ENCODE data around the gene FGD5. TPM values are rescaled to one million over a fixed set of nuclear protein-coding genes. Genes with fewer than 3 reads are reported as not detected.

The FGD5 gene
- total RNA-seq, 3 donors from 2014 or later (not counting 1 experiment from before 2014, with no cell fraction given): not detected

DNA sequence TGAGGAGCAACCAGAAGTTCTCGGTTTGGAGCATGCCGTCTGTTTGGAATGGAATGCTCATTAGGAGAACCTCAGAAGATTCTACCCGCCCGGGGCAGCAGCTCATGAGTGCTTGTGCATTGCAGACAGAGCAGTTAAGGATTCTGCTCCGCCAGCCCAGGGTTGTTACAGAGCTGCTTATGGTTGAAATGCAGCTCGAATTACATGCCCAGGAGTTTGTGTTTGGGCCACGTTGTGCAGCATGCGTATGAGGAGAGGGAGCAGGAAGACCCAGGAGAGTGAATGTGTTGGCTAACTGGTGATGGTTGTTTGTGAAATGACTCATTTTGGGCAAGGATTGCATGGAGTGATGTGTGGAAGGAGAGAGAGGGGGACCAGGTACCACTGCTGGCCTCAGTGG is 9.0 kb downstream of the FGD5 start:
- intact Hi-C loops (cut with micrococcal nuclease): no loop called here
- no peaks in the 10 kb centered on the region for H3K27me3 ChIP-seq (ENCODE audit: control insufficient read depth, insufficient read depth, low read length)
- no peaks in the 10 kb centered on the region for H3K9me3 ChIP-seq (ENCODE audit: control insufficient read depth, insufficient read depth, low read length)
- Mint-ChIP-seq H3K27me3 (ENCODE audit: low read depth in 2 of 2) (peaks cover 16 to 18% of the 10 kb centered on the region in 2 donors), H3K36me3 (no peaks in the 10 kb centered on the region), H3K9me3 (no peaks in the 10 kb centered on the region), H3K27ac (no peak overlapping the region), H3K4me1 (no peaks in the 10 kb centered on the region), H3K4me3 (no peak overlapping the region)
- H3K4me1 ChIP-seq (ENCODE audit: control insufficient read depth, insufficient read depth, low read length): no peaks in the 10 kb centered on the region
- no peak overlapping the region for H3K4me3 ChIP-seq (ENCODE audit: low read length)
- ATAC-seq (no peak), DNase-seq (no peak)
- WGBS (ENCODE audit: insufficient coverage): 87% methylated on average over 8 of the region's 8 CpGs
- TF ChIP-seq, protein P1, sequence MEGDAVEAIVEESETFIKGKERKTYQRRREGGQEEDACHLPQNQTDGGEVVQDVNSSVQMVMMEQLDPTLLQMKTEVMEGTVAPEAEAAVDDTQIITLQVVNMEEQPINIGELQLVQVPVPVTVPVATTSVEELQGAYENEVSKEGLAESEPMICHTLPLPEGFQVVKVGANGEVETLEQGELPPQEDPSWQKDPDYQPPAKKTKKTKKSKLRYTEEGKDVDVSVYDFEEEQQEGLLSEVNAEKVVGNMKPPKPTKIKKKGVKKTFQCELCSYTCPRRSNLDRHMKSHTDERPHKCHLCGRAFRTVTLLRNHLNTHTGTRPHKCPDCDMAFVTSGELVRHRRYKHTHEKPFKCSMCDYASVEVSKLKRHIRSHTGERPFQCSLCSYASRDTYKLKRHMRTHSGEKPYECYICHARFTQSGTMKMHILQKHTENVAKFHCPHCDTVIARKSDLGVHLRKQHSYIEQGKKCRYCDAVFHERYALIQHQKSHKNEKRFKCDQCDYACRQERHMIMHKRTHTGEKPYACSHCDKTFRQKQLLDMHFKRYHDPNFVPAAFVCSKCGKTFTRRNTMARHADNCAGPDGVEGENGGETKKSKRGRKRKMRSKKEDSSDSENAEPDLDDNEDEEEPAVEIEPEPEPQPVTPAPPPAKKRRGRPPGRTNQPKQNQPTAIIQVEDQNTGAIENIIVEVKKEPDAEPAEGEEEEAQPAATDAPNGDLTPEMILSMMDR (IDR thresholded peaks at IDR 0.05): no peak
- no peaks in the 10 kb centered on the region for H3K36me3 ChIP-seq (ENCODE audit: control insufficient read depth, insufficient read depth, low read length)
- no peak overlapping the region for H3K27ac ChIP-seq (ENCODE audit: low read length)

DNA sequence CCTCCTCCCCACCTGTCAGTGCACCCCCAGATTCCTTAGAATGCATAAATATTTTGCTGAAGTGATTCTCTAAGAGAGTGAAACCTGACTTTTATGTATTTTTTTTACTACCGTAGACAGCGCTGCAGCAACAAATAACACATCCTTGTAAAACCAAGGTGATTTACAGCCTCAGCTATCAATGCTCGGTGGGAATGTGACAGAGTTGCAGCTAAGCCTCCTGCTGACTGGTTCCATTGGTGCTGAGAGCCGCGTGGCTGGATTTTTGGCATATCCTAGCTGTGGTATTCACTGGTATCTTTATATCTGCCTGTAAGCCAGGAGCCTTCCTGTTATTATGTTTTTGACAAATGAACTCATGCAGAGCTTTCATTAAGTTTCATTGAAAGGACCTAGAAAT is 11.0 kb downstream of the FGD5 start:
- no peaks in the 10 kb centered on the region for H3K9me3 ChIP-seq (ENCODE audit: control insufficient read depth, insufficient read depth, low read length)
- WGBS (ENCODE audit: insufficient coverage): 65% methylated on average over 5 of the region's 5 CpGs
- Mint-ChIP-seq H3K36me3 (no peaks in the 10 kb centered on the region), H3K27me3 (ENCODE audit: low read depth in 2 of 2) (peaks cover 10 to 16% of the 10 kb centered on the region in 2 donors), H3K27ac (no peak overlapping the region), H3K4me3 (no peak overlapping the region), H3K4me1 (no peaks in the 10 kb centered on the region), H3K9me3 (no peaks in the 10 kb centered on the region)
- ATAC-seq: no peak
- no peaks in the 10 kb centered on the region for H3K36me3 ChIP-seq (ENCODE audit: control insufficient read depth, insufficient read depth, low read length)
- H3K4me3 ChIP-seq (ENCODE audit: low read length): no peak overlapping the region
- DNase-seq: no peak
- intact Hi-C loops (cut with micrococcal nuclease): no loop called here
- no peaks in the 10 kb centered on the region for H3K4me1 ChIP-seq (ENCODE audit: control insufficient read depth, insufficient read depth, low read length)
- H3K27me3 ChIP-seq (ENCODE audit: control insufficient read depth, insufficient read depth, low read length): no peaks in the 10 kb centered on the region
- TF ChIP-seq, protein P1 (IDR thresholded peaks at IDR 0.05): no peak
- H3K27ac ChIP-seq (ENCODE audit: low read length): no peak overlapping the region

DNA sequence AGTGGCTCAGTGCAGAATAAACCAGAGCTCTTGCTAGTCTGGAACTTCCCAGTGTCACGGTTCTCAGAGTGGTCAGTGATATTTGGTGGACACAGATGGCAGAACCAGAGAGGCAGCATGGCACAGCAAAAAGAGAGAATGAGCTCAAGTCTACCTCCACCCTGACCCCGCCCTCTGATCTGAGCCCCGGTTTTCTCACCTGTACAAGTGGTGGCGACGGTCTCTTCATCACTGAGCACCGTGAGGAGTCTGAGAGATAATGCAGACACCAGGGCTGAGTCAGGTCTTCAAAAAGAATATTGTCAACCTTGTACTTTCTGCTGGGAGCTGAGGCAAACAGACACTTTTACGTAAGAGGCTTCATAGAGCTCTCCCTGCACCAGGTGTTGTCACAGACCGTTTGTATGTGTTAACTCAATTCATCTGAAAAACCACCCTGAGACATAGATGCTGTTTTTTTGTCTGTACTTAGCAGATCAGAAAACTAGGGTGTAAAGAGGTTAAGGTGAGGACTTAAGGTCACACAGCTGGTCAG is 13.2 kb downstream of the FGD5 start:
- WGBS (ENCODE audit: insufficient coverage): 67% methylated on average over 8 of the region's 8 CpGs
- H3K27me3 Mint-ChIP-seq (ENCODE audit: low read depth in 2 of 2): peaks cover 10 to 21% of the 10 kb centered on the region in 2 donors

More for the DNA sequence above, 13.2 kb downstream of the FGD5 start:
- Histone ChIP-seq H3K4me3 (ENCODE audit: low read length) (no peak overlapping the region), H3K36me3 (ENCODE audit: control insufficient read depth, insufficient read depth, low read length) (no peaks in the 10 kb centered on the region), H3K4me1 (ENCODE audit: control insufficient read depth, insufficient read depth, low read length) (no peaks in the 10 kb centered on the region), H3K27me3 (ENCODE audit: control insufficient read depth, insufficient read depth, low read length) (no peaks in the 10 kb centered on the region), H3K27ac (ENCODE audit: low read length) (no peak overlapping the region), H3K9me3 (ENCODE audit: control insufficient read depth, insufficient read depth, low read length) (no peaks in the 10 kb centered on the region)
- H3K36me3 Mint-ChIP-seq: no peaks in the 10 kb centered on the region
- intact Hi-C loops (cut with micrococcal nuclease): no loop called here
- ATAC-seq: no peak
- no peaks in the 10 kb centered on the region for H3K9me3 Mint-ChIP-seq
- H3K4me3 Mint-ChIP-seq: no peak overlapping the region
- H3K4me1 Mint-ChIP-seq: no peaks in the 10 kb centered on the region
- no peak overlapping the region for H3K27ac Mint-ChIP-seq
- no peak for DNase-seq
- TF ChIP-seq, protein P1 (IDR thresholded peaks at IDR 0.05): no peak

Measured in natural killer cell (primary cell).